Measurements from ENCODE around the gene WDTC1. TPM values are rescaled to one million over a fixed set of nuclear protein-coding genes. Genes with fewer than 3 reads are reported as not detected.

WDTC1 gene
- total and polyA plus RNA-seq, 2 of the 13 experiments (the other 11 are each of a cell fraction or from before 2014, with no cell fraction given): 5.5 TPM

- TF ChIP-seq ZFP62 (CRISPR knock-in tag; IDR thresholded peaks at IDR 0.05) (no peak), SSRP1 (CRISPR knock-in tag; IDR thresholded peaks at IDR 0.05) (no peak), ZHX1 (CRISPR knock-in tag; IDR thresholded peaks at IDR 0.05; ENCODE audit: low read depth) (peak; percentile 63; the same call in 1 of the 2 replicates), ZKSCAN5 (CRISPR knock-in tag; IDR thresholded peaks at IDR 0.05) (0 out of 2 replicates have a peak, but pooled peaks have one; percentile 13), ZSCAN22 (CRISPR knock-in tag; IDR thresholded peaks at IDR 0.05) (no peak), ZNF17 (CRISPR knock-in tag; IDR thresholded peaks at IDR 0.05) (no peak), KIAA2018 (CRISPR knock-in tag; IDR thresholded peaks at IDR 0.05; ENCODE audit: borderline replicate concordance) (no peak), ZNF326 (CRISPR knock-in tag; IDR thresholded peaks at IDR 0.05; ENCODE audit: borderline replicate concordance) (no peak), ZNF431 (CRISPR knock-in tag; IDR thresholded peaks at IDR 0.05; ENCODE audit: borderline replicate concordance, low read depth) (no peak), ZNF441 (CRISPR knock-in tag; IDR thresholded peaks at IDR 0.05; ENCODE audit: borderline replicate concordance) (no peak), IKZF1 (IDR thresholded peaks at IDR 0.05) (no peak), YY1 (IDR thresholded peaks at IDR 0.05; ENCODE audit: insufficient read depth, insufficient replicate concordance, low read depth, low read length) (no peak), ZNF768 (CRISPR knock-in tag; IDR thresholded peaks at IDR 0.05) (peak; percentile 40), ZEB1 (IDR thresholded peaks at IDR 0.05; ENCODE audit: insufficient replicate concordance, low read depth) (no peak)
- TF ChIP-seq, protein P1, sequence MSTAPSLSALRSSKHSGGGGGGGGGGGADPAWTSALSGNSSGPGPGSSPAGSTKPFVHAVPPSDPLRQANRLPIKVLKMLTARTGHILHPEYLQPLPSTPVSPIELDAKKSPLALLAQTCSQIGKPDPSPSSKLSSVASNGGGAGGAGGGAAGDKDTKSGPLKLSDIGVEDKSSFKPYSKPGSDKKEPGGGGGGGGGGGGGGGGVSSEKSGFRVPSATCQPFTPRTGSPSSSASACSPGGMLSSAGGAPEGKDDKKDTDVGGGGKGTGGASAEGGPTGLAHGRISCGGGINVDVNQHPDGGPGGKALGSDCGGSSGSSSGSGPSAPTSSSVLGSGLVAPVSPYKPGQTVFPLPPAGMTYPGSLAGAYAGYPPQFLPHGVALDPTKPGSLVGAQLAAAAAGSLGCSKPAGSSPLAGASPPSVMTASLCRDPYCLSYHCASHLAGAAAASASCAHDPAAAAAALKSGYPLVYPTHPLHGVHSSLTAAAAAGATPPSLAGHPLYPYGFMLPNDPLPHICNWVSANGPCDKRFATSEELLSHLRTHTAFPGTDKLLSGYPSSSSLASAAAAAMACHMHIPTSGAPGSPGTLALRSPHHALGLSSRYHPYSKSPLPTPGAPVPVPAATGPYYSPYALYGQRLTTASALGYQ (CRISPR knock-in tag; IDR thresholded peaks at IDR 0.05): no peak
Observed at GRCh38 chr1:27342778-27343638, 108.6 kb downstream of the WDTC1 start (continued).
